Spleen (tissue), 11 donors: ENCODE measurements around the gene VPS35L. TPM values are rescaled to one million over a fixed set of nuclear protein-coding genes. Genes with fewer than 3 reads are reported as not detected.

ENCODE experiments used
- DNase-seq: peaks from one replicate; pipeline ENCODE4 v3.0.0-alpha.2; 2020
- H3K27ac ChIP-seq, 8 donors: fragments of 200-600 bp; sonication (generic) in 7 of 8; 1 replicate in 4 of 8; 2 replicates in 4 of 8; pipeline versions ENCODE4 v1.5.0 to v1.8.0; 2016 to 2021; ENCODE audit warnings: inconsistent platforms in 4 of 8, mild to moderate bottlenecking in 4 of 8, moderate library complexity in 1 of 8
- H3K27me3 ChIP-seq, 7 donors: fragments of 200-600 bp; sonication (generic) in 6 of 7; replicated peaks in 1 of 7; 1 replicate in 4 of 7; 2 replicates in 3 of 7; pipeline versions ENCODE4 v1.5.0 to v1.8.0; 2016 to 2021; ENCODE audit warnings: inconsistent platforms in 3 of 7, mild to moderate bottlenecking in 1 of 7
- H3K36me3 ChIP-seq, 6 donors: fragments of 200-600 bp; sonication (generic) in 5 of 6; 1 replicate in 4 of 6; 2 replicates in 2 of 6; pipeline versions ENCODE4 v1.5.0 to v1.8.0; 2016 to 2021; ENCODE audit warnings: inconsistent platforms in 2 of 6
- H3K4me1 ChIP-seq, 6 donors: fragments of 200-600 bp; sonication (generic) in 5 of 6; 1 replicate in 3 of 6; 2 replicates in 3 of 6; pipeline versions ENCODE4 v1.5.0 to v1.8.0; 2016 to 2021; ENCODE audit warnings: inconsistent platforms in 3 of 6
- H3K4me3 ChIP-seq, 8 donors: fragments of 200-600 bp; sonication (generic) in 7 of 8; 1 replicate in 4 of 8; 2 replicates in 4 of 8; pipeline versions ENCODE4 v1.5.0 to v1.8.0; 2016 to 2021; ENCODE audit warnings: inconsistent platforms in 4 of 8, mild to moderate bottlenecking in 4 of 8, moderate library complexity in 2 of 8
- H3K9me3 ChIP-seq, 8 donors: fragments of 200-600 bp; sonication (generic) in 7 of 8; 1 replicate in 4 of 8; 2 replicates in 4 of 8; pipeline versions ENCODE4 v1.5.0 to v1.8.0; 2016 to 2021; ENCODE audit warnings: inconsistent platforms in 4 of 8
- POLR2A ChIP-seq, 3 donors: fragments of 450-650 bp; IDR thresholded peaks; one replicate each; pipeline ENCODE4 v1.5.1; 2017; ENCODE audit warnings: antibody characterized with exemption in 3 of 3, mild to moderate bottlenecking in 1 of 3
- POLR2AphosphoS5 ChIP-seq, 3 donors: sonication (generic); formaldehyde crosslinking; IDR thresholded peaks; one replicate each; pipeline ENCODE4 v1.5.1; 2017; ENCODE audit warnings: antibody characterized with exemption in 3 of 3
- WGBS, 5 donors: extraction: QIAGEN DNeasy Blood & Tissue Kit in 3 of 5; methylation state at CpG; one replicate each; pipeline versions ENCODE4 v1.1.5 to v1.1.7; 2013 to 2018; 5-methylcytosine and 5-hydroxymethylcytosine counted together
- intact Hi-C: fragments of 100-400 bp; cut with DNase I; formaldehyde crosslinking; loops from one replicate; pipeline ENCODE4 v1.15.0; 2023; ENCODE audit warnings: low total_unique reads
- polyA plus RNA-seq, 3 donors: library from polyadenylated mRNA; stranded (reverse); fragments of 200-250 nt; gene quantifications; one replicate each; pipeline ENCODE4 v1.2.1, GENCODE V29; 2013
- total RNA-seq, 7 donors: library from RNA; depleted of rRNA in 3 of 7; stranded (reverse); fragments of >200 nt in 3 of 7; fragmentation: NEBNext Ultra II Directional in 4 of 7; extraction: Animal tissue kit (Norgen Biotek cat#: 25700) in 4 of 7; gene quantifications; one replicate each; pipeline versions ENCODE4 v1.1.0 to v1.2.1, GENCODE V29; 2016 to 2021
- TF ChIP-seq, protein P1 (sequence below), 11 experiments: fragments of 200-600 bp in 7 of 11; fragments of 450-650 bp in 4 of 11; sonication (generic) in 4 of 11; IDR thresholded peaks in 8 of 11; conservative IDR thresholded peaks in 3 of 11; 1 replicate in 7 of 11; 2 replicates in 4 of 11; pipeline versions ENCODE4 v1.4.0 to v1.8.0; 2016 to 2021; ENCODE audit warnings: antibody characterized with exemption in 11 of 11, inconsistent platforms in 4 of 11, mild to moderate bottlenecking in 1 of 11
- donor health status: healthy with polysubstance abuse.
- donor health status: DM: no; HTN: no; CAD: no; lungs with moderate emphysema.
- donor health status: DM: no; HTN: no; CAD: no.
- donor health status: Bipolar disorder and iron deficiency.
- donor health status: healthy.
- donor health status: DM: no; HTN: no; CAD: no.
- donor health status: DM: yes; HTN: yes; CAD: no.

Gene VPS35L
- total and polyA plus RNA-seq, 10 donors, result 22.9 to 76.1 (median 58.0) TPM

DNA sequence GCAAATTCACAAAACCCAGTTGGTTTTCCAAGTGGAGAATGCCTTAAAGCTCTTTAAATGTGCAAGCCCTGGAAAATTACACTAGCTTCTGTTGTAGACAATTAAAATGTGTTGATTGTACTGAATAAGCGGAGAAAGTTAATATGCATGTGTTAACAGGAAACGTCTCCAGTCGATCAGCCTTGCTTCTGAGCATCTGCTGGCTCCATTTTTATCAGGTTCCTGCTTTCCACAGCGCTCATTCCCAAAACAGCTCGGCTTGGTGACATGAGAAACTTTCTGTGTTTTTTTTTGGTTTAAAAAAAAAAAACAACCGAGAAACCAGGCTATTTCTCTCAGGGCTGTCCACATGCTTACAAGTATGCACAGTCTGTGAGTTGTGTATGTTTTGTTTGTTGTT is 60.7 kb downstream of the VPS35L start:
- no peaks in the 10 kb centered on the region for H3K9me3 ChIP-seq

DNA sequence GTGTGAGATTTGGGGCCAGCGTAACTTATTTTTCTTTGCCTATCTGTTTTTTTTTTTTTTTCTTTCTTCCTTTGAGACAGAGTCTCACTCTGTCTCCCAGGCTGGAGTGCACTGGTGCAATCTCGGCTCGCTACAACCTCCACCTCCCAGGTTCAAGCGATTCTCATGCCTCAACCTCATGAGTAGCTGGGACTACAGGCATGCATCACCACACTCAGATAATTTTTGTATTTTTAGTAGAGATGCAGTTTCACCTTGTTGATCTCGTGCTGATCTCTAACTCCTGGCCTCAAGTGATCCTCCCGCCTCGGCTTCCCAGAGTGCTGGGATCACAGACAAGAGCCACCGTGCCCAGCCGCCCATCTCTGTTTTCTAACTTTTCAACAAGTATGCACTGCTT is 63.4 kb downstream of the VPS35L start:
- WGBS, 5 donors, result 96 to 98% (median 96%) methylated on average over 9 of the region's 9 CpGs
- H3K36me3 ChIP-seq, result peaks cover 0 to 98% (median 16%) of the 10 kb centered on the region in 6 donors
- no peaks in the 10 kb centered on the region for H3K4me1 ChIP-seq
- no peak overlapping the region for H3K27ac ChIP-seq
- H3K9me3 ChIP-seq, result no peaks in the 10 kb centered on the region
- no peak overlapping the region for H3K4me3 ChIP-seq
- intact Hi-C loops, result no loop called here
- DNase-seq, result no peak
- no peaks in the 10 kb centered on the region for H3K27me3 ChIP-seq
- TF ChIP-seq POLR2A (IDR thresholded peaks at IDR 0.05), result no peak
- TF ChIP-seq, protein P1, sequence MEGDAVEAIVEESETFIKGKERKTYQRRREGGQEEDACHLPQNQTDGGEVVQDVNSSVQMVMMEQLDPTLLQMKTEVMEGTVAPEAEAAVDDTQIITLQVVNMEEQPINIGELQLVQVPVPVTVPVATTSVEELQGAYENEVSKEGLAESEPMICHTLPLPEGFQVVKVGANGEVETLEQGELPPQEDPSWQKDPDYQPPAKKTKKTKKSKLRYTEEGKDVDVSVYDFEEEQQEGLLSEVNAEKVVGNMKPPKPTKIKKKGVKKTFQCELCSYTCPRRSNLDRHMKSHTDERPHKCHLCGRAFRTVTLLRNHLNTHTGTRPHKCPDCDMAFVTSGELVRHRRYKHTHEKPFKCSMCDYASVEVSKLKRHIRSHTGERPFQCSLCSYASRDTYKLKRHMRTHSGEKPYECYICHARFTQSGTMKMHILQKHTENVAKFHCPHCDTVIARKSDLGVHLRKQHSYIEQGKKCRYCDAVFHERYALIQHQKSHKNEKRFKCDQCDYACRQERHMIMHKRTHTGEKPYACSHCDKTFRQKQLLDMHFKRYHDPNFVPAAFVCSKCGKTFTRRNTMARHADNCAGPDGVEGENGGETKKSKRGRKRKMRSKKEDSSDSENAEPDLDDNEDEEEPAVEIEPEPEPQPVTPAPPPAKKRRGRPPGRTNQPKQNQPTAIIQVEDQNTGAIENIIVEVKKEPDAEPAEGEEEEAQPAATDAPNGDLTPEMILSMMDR (IDR thresholded peaks at IDR 0.05 in 8 of 11, conservative IDR thresholded peaks at IDR 0.05 in 3 of 11), result no peak
- TF ChIP-seq POLR2AphosphoS5 (IDR thresholded peaks at IDR 0.05), result no peak

More for the DNA sequence above, 60.7 kb downstream of the VPS35L start:
- TF ChIP-seq, protein P1 (IDR thresholded peaks at IDR 0.05 in 8 of 11, conservative IDR thresholded peaks at IDR 0.05 in 3 of 11), result no peak
- TF ChIP-seq POLR2A (IDR thresholded peaks at IDR 0.05) (no peak), POLR2AphosphoS5 (IDR thresholded peaks at IDR 0.05) (no peak)
- Histone ChIP-seq H3K36me3 (peaks cover 0 to 99% (median 31%) of the 10 kb centered on the region in 6 donors), H3K4me1 (no peaks in the 10 kb centered on the region), H3K4me3 (no peak overlapping the region), H3K27ac (no peak overlapping the region), H3K27me3 (no peaks in the 10 kb centered on the region)
- WGBS, 5 donors, result 89 to 97% (median 94%) methylated on average over 6 of the region's 6 CpGs
- no peak for DNase-seq
- intact Hi-C loops, result no loop called here

GRCh38 chr16:19621445-19621844 is 65.9 kb downstream of the VPS35L start:
- H3K9me3 ChIP-seq, result no peaks in the 10 kb centered on the region
- no peak overlapping the region for H3K4me3 ChIP-seq
- 92 to 97% (median 95%) methylated on average over 3 of the region's 3 CpGs for WGBS, 5 donors
- DNase-seq, result no peak
- peaks cover 0 to 98% (median 21%) of the 10 kb centered on the region in 6 donors for H3K36me3 ChIP-seq
- no peak overlapping the region for H3K27ac ChIP-seq
- no peaks in the 10 kb centered on the region for H3K27me3 ChIP-seq
- no peaks in the 10 kb centered on the region for H3K4me1 ChIP-seq
- TF ChIP-seq, protein P1 (IDR thresholded peaks at IDR 0.05 in 8 of 11, conservative IDR thresholded peaks at IDR 0.05 in 3 of 11), result no peak
- TF ChIP-seq POLR2AphosphoS5 (IDR thresholded peaks at IDR 0.05), result no peak
- TF ChIP-seq POLR2A (IDR thresholded peaks at IDR 0.05), result no peak
- intact Hi-C loops, result no loop called here

- no peak for DNase-seq
- no peak for TF ChIP-seq POLR2AphosphoS5 (IDR thresholded peaks at IDR 0.05)
- no peak for TF ChIP-seq POLR2A (IDR thresholded peaks at IDR 0.05)
- TF ChIP-seq, protein P1 (IDR thresholded peaks at IDR 0.05 in 8 of 11, conservative IDR thresholded peaks at IDR 0.05 in 3 of 11), result no peak
- H3K27ac ChIP-seq, result no peak overlapping the region
- H3K9me3 ChIP-seq, result no peaks in the 10 kb centered on the region
- peaks cover 0 to 98% (median 30%) of the 10 kb centered on the region in 6 donors for H3K36me3 ChIP-seq
- H3K27me3 ChIP-seq, result no peaks in the 10 kb centered on the region
- H3K4me1 ChIP-seq, result no peaks in the 10 kb centered on the region
- H3K4me3 ChIP-seq, result no peak overlapping the region
- 88 to 98% (median 93%) methylated on average over 6 of the region's 6 CpGs for WGBS, 5 donors
- intact Hi-C loops, result no loop called here
These were observed 69.5 kb downstream of the VPS35L start for GRCh38 chr16:19625039-19625438.
